Measurements from ENCODE around the gene MAML3.
A peak's percentile ranks its signal among the peaks of the same experiment; 100 is the strongest.

MAML3 gene

GRCh38 chr4:140019619-140020347, 134.2 kb downstream of the MAML3 start:
- TF ChIP-seq, protein P1, sequence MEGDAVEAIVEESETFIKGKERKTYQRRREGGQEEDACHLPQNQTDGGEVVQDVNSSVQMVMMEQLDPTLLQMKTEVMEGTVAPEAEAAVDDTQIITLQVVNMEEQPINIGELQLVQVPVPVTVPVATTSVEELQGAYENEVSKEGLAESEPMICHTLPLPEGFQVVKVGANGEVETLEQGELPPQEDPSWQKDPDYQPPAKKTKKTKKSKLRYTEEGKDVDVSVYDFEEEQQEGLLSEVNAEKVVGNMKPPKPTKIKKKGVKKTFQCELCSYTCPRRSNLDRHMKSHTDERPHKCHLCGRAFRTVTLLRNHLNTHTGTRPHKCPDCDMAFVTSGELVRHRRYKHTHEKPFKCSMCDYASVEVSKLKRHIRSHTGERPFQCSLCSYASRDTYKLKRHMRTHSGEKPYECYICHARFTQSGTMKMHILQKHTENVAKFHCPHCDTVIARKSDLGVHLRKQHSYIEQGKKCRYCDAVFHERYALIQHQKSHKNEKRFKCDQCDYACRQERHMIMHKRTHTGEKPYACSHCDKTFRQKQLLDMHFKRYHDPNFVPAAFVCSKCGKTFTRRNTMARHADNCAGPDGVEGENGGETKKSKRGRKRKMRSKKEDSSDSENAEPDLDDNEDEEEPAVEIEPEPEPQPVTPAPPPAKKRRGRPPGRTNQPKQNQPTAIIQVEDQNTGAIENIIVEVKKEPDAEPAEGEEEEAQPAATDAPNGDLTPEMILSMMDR (IDR thresholded peaks at IDR 0.05) = no peak
- Histone ChIP-seq H3K27ac (peak overlapping the region; percentile 45), H3K4me1 (peaks cover 9% of the 10 kb centered on the region), H3K27me3 (ENCODE audit: control insufficient read depth, insufficient read depth, low read length) (no peaks in the 10 kb centered on the region), H3K4me2 (ENCODE audit: low read length) (no peak overlapping the region), H3K4me3 (ENCODE audit: low read depth, low read length) (no peak overlapping the region), H2AFZ (peak overlapping the region; percentile 33), H3K36me3 (ENCODE audit: control insufficient read depth, insufficient read depth, low read length) (no peaks in the 10 kb centered on the region), H3K9me3 (ENCODE audit: control insufficient read depth, low read length) (no peaks in the 10 kb centered on the region), H3K9ac (no peak overlapping the region), H3K79me2 (no peaks in the 10 kb centered on the region)

- TF ChIP-seq, protein P1 (IDR thresholded peaks at IDR 0.05) = no peak
- H3K36me3 ChIP-seq (ENCODE audit: control insufficient read depth, insufficient read depth, low read length) = no peaks in the 10 kb centered on the region
- H3K9ac ChIP-seq = no peak overlapping the region
- H3K4me2 ChIP-seq (ENCODE audit: low read length) = no peak overlapping the region
- H2AFZ ChIP-seq = peak overlapping the region; percentile 33
- H3K4me1 ChIP-seq = peaks cover 9% of the 10 kb centered on the region
- peak overlapping the region; percentile 45 for H3K27ac ChIP-seq
- H3K79me2 ChIP-seq = no peaks in the 10 kb centered on the region
- H3K4me3 ChIP-seq (ENCODE audit: low read depth, low read length) = no peak overlapping the region
- H3K9me3 ChIP-seq (ENCODE audit: control insufficient read depth, low read length) = no peaks in the 10 kb centered on the region
- H3K27me3 ChIP-seq (ENCODE audit: control insufficient read depth, insufficient read depth, low read length) = no peaks in the 10 kb centered on the region
These were observed 134.9 kb downstream of the MAML3 start for GRCh38 chr4:140018931-140019618.

- TF ChIP-seq, protein P1 (IDR thresholded peaks at IDR 0.05) = no peak
- Histone ChIP-seq H3K27me3 (ENCODE audit: control insufficient read depth, insufficient read depth, low read length) (no peaks in the 10 kb centered on the region), H3K4me1 (no peaks in the 10 kb centered on the region)
These were observed 139.7 kb downstream of the MAML3 start for GRCh38 chr4:140014284-140014683.

GRCh38 chr4:140012688-140013486, 141.1 kb downstream of the MAML3 start:
- H3K36me3 ChIP-seq (ENCODE audit: control insufficient read depth, insufficient read depth, low read length) = no peaks in the 10 kb centered on the region
- H3K79me2 ChIP-seq = no peaks in the 10 kb centered on the region
- no peaks in the 10 kb centered on the region for H3K4me1 ChIP-seq
- peak overlapping the region; percentile 38 for H2AFZ ChIP-seq
- no peak overlapping the region for H3K27ac ChIP-seq
- no peak overlapping the region for H3K4me3 ChIP-seq (ENCODE audit: low read depth, low read length)
- TF ChIP-seq, protein P1 (IDR thresholded peaks at IDR 0.05) = peak; percentile 54
- no peak overlapping the region for H3K4me2 ChIP-seq (ENCODE audit: low read length)
- no peaks in the 10 kb centered on the region for H3K27me3 ChIP-seq (ENCODE audit: control insufficient read depth, insufficient read depth, low read length)
- no peak overlapping the region for H3K9ac ChIP-seq
- no peaks in the 10 kb centered on the region for H3K9me3 ChIP-seq (ENCODE audit: control insufficient read depth, low read length)

More at GRCh38 chr4:140014284-140014683, 139.7 kb downstream of the MAML3 start:
- Histone ChIP-seq H3K9me3 (ENCODE audit: control insufficient read depth, low read length) (no peaks in the 10 kb centered on the region), H3K4me3 (ENCODE audit: low read depth, low read length) (no peak overlapping the region), H3K79me2 (no peaks in the 10 kb centered on the region), H3K9ac (no peak overlapping the region), H3K36me3 (ENCODE audit: control insufficient read depth, insufficient read depth, low read length) (no peaks in the 10 kb centered on the region), H3K4me2 (ENCODE audit: low read length) (no peak overlapping the region), H2AFZ (no peak overlapping the region), H3K27ac (no peak overlapping the region)
